Measurements from ENCODE around the gene KCNA3.

The KCNA3 gene

DNA sequence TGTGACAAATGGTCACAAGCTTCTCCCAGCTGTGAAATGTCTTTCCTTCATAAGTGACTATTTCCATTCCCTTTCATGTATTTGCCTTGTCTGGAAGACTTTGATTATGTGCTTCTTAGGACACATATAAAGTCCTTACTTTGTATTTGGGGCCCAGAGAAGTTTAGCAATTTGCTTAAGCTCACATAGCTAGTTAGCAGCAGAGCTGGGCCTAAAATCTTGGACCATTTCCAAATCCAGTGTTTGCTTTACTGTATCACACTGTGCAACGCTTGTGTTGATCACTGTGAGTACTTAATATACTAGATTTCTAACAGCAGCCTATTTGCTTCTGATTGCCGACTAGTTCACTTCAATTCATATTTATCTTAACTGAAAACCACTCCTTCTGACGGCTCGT, 2.2 kb upstream of the KCNA3 start:
- H3K36me3 Mint-ChIP-seq (ENCODE audit: low read depth): peaks cover 5% of the 10 kb centered on the region
- H3K27me3 Mint-ChIP-seq (ENCODE audit: low read depth, poor library complexity): peaks cover 84% of the 10 kb centered on the region
- no peak for DNase-seq
- peaks cover 14% of the 10 kb centered on the region for H3K9me3 Mint-ChIP-seq
- H3K27ac Mint-ChIP-seq: no peak overlapping the region
- peaks cover 9% of the 10 kb centered on the region for H3K4me1 Mint-ChIP-seq
- TF ChIP-seq, protein P1, sequence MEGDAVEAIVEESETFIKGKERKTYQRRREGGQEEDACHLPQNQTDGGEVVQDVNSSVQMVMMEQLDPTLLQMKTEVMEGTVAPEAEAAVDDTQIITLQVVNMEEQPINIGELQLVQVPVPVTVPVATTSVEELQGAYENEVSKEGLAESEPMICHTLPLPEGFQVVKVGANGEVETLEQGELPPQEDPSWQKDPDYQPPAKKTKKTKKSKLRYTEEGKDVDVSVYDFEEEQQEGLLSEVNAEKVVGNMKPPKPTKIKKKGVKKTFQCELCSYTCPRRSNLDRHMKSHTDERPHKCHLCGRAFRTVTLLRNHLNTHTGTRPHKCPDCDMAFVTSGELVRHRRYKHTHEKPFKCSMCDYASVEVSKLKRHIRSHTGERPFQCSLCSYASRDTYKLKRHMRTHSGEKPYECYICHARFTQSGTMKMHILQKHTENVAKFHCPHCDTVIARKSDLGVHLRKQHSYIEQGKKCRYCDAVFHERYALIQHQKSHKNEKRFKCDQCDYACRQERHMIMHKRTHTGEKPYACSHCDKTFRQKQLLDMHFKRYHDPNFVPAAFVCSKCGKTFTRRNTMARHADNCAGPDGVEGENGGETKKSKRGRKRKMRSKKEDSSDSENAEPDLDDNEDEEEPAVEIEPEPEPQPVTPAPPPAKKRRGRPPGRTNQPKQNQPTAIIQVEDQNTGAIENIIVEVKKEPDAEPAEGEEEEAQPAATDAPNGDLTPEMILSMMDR (IDR thresholded peaks at IDR 0.05): no peak
- no peak overlapping the region for H3K4me3 Mint-ChIP-seq

GRCh38 chr1:110675060-110675791, 486 bp upstream of the KCNA3 start:
- DNase-seq: no peak

DNA sequence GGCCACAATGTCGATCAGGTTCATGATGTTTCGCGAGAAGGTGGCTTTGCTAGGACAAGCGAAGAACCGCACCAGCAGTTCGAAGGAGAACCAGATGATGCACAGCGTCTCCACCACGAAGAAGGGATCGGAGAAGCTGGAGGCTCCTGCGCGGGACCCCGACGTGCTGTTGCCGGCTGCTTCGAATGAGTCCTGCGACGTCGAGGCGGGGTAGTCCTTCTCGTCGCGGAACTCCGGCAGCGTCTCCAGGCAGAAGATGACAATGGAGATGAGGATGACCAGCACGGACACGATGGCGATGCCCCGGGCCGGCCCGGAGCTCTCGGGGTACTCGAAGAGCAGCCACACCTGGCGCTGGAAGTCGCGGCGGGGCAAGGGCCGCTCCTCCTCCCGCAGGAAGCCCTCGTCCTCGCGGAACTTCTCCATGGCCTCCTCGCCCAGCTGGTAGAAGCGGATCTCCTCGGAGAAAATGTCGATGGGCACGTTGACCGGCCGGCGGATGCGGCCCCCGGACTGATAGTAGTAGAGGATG, 869 bp downstream of the KCNA3 start:
- DNase-seq: no peak
- TF ChIP-seq, protein P1 (IDR thresholded peaks at IDR 0.05): no peak
- Mint-ChIP-seq H3K9me3 (peaks cover 14% of the 10 kb centered on the region), H3K36me3 (ENCODE audit: low read depth) (peaks cover 5% of the 10 kb centered on the region), H3K4me3 (peak overlapping the region; percentile 76), H3K27me3 (ENCODE audit: low read depth, poor library complexity) (peaks cover 87% of the 10 kb centered on the region), H3K27ac (no peak overlapping the region), H3K4me1 (peaks cover 9% of the 10 kb centered on the region)

More at GRCh38 chr1:110675060-110675791, 486 bp upstream of the KCNA3 start:
- Mint-ChIP-seq H3K4me1 (peaks cover 9% of the 10 kb centered on the region), H3K27ac (no peak overlapping the region), H3K9me3 (peaks cover 14% of the 10 kb centered on the region), H3K27me3 (ENCODE audit: low read depth, poor library complexity) (peaks cover 87% of the 10 kb centered on the region), H3K36me3 (ENCODE audit: low read depth) (peaks cover 5% of the 10 kb centered on the region), H3K4me3 (peak overlapping the region; percentile 72)
- TF ChIP-seq, protein P1 (IDR thresholded peaks at IDR 0.05): no peak

DNA sequence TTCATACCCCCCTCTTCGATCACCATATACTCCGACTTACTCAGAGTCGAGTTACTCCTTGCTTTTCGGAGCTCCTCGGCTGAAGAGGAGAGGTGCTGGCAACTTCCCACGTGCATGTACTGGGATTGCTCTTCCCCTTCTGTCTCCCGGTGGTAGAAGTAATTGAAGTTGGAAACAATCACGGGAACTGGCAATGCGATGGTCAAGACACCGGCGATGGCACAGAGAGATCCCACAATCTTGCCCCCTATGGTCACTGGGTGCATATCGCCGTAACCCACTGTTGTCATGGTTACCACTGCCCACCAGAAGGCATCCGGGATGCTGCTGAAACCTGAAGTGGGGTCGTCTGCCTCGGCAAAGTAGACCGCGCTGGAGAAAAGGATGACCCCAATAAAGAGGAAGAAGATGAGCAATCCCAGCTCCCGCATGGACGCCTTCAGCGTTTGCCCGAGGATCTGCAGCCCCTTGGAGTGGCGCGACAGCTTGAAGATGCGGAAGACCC, 1.5 kb downstream of the KCNA3 start:
- DNase-seq: no peak
- Mint-ChIP-seq H3K27me3 (ENCODE audit: low read depth, poor library complexity) (peaks cover 87% of the 10 kb centered on the region), H3K4me1 (peaks cover 9% of the 10 kb centered on the region), H3K4me3 (peak overlapping the region; percentile 76), H3K9me3 (peaks cover 14% of the 10 kb centered on the region), H3K27ac (no peak overlapping the region), H3K36me3 (ENCODE audit: low read depth) (peaks cover 5% of the 10 kb centered on the region)
- TF ChIP-seq, protein P1 (IDR thresholded peaks at IDR 0.05): no peak

- TF ChIP-seq, protein P1 (IDR thresholded peaks at IDR 0.05): no peak
- Mint-ChIP-seq H3K27me3 (ENCODE audit: low read depth, poor library complexity) (peaks cover 87% of the 10 kb centered on the region), H3K36me3 (ENCODE audit: low read depth) (peaks cover 5% of the 10 kb centered on the region), H3K4me1 (peaks cover 9% of the 10 kb centered on the region), H3K27ac (no peak overlapping the region), H3K9me3 (peaks cover 14% of the 10 kb centered on the region), H3K4me3 (peak overlapping the region; percentile 76)
- DNase-seq: no peak
Observed at GRCh38 chr1:110672753-110673108, 2.0 kb downstream of the KCNA3 start.
